ENCODE data around the gene TFR2.

Gene TFR2

DNA sequence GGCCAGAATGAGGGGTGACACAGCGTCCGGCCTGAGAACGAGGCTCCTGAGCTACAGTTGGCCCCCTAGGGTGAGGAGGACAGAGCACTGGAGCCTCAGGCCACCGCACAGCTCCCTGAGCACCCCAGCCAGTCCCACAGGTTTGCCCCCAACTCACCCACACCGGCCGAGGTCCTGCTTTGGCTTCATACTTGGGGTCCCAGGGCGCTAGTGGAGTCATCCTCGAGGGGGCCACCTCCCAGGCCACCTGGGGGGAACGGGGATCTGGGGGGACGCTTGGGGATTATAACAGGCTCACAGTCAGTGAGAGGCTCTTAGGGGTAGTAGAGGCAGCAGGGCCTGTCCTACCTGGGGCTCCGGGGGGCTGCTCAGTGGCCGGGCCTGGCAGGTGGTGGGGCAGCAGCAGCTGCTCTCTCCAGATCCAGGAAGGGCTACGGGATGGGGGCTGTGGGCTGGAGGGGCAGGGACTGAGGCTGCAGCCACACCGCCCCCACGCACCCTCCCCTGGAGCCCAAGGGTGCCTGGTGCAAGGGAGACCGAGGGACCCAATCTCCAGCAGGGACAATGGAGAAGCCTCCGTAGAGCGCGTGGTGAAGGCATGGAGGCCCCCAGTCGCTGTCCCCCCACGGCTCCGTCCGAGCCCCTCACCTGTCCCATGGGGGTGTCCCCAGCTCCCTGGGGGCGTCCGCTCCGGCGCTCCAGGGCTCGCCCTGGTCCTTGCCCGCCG is 68.2 kb downstream of the TFR2 start:
- no peak for DNase-seq (ENCODE audit: low read depth in 2 of 2)

DNA sequence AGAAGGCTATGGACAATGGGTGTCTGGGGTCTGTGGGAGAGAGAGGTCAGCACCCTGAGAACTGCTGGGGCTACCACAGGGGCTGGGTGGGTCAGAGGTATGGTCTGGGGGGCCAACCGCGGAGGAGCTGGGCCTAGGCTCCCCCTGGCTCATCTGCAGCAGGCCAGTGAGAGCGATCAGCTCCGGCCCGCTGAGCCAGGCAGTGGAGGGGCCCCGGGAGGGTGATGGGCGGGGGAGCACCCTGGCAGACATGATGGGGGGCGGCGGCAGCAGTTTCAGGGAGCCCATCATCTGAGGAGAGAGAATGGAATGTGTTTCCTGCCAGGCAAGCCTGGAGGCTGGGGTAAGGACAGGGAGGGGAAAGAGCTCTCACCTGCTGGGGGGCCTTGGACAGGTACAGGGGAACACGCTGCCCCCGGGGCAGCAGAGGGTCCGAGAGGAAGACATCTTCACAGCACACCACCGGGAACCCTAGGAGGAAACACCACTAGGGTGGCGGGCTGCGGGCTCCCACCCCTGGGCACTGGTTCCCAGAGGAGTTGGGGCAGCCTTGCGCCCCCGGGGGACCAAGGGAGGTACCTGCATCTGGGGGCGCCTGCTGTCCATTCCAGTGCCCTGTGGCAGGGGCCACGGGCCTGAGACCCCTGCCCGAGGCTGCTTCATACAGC is 68.9 kb downstream of the TFR2 start:
- DNase-seq (ENCODE audit: low read depth in 2 of 2), result no peak

DNA sequence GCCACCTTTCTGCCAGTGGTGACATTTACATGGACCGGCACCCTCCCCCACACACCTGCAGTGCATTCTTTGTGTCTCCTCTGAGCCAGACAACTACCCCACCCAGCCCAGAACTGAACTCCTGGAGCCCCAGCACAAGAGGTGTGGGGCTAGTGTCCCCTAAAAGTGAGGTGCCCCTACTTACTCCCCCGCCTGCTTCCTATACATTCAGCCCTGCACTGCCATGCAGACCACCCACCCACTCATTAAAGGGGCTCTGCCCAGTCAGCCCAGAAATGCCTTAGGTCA is 69.6 kb downstream of the TFR2 start:
- DNase-seq (ENCODE audit: low read depth in 2 of 2), result no peak

DNA sequence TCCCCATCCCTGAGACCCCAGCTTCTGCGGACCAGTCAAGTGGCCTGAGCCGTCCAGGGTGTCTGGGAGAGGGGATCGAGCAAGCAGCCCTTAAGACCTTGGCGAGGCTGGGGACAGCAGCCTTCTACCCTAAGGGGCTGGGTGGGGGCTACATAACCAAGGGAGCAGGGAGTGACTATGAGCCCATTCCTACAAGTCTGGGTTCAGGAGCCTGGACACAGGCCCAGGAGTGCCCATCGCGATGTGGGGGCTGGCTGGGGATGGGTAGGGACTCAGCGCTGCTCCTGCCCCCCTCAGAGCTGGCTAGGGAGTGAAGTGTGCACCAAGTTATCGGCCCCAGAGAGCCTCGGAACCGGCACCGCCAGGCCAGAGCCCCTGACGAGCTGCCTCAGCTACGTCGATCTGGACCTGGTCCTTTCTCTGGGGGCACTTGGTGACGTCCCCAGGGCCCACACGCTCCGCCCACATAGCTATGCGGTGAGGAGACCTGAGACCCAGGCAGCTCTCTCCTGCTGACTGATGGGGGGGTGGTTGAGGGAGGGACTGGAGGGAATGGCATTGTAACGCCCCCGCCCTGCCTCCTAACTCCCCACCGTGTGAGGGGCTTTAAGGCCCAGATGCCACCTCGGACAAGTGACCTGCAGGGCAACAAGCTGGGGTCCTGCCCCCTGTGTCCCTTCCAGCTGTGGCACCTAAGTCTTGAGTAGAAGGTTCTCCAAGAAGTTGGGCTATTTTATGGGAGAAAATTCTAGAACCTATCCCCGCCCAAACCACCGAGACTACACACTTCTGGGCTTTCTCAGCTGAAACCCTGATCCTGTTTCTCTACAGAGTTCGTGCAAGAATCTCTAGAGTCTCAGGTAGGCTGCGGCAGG is 70.2 kb downstream of the TFR2 start:
- no peak for DNase-seq (ENCODE audit: low read depth in 2 of 2)

Measured in stimulated activated CD4-positive, alpha-beta T cell treated with anti-CD3 and anti-CD28 coated beads, Interleukin-1b, Interleukin-23, amount 100 ng/mL, for 1 hour (primary cell).